Panc1 (cell line): ENCODE measurements around the gene ABHD14A. TPM values are rescaled to one million over a fixed set of nuclear protein-coding genes. Genes with fewer than 3 reads are reported as not detected.

Source experiments
- ATAC-seq: fragments of 200-7000 bp; cut with Tn5 transposase; 2 replicates; pipeline ENCODE4 v1.9.1; 2020; ENCODE audit warnings: mild to moderate bottlenecking, moderate library complexity
- BruUV-seq: library from RNA; stranded (reverse); fragments of 400-500 nt; replicated peaks from 2 replicates; lab custom pipeline; 2021; lab: Mats Ljungman, UMichigan
- CTCF ChIA-PET: fragments of 300-600 bp; sonication (Branson Sonifier 250); formaldehyde crosslinking; loops from one replicate; lab custom pipeline; 2022; ENCODE audit warnings: antibody characterized with exemption; lab: Charles Lee
- POLR2A ChIA-PET: fragments of 300-600 bp; sonication (Branson Sonifier 250); formaldehyde crosslinking; loops from one replicate; lab custom pipeline; 2022; ENCODE audit warnings: antibody characterized with exemption; lab: Charles Lee
- DNase-seq: peaks from one replicate; pipeline ENCODE4 v3.0.0-alpha.2; 2010; ENCODE audit warnings: low read depth, low spot score
- H3K27ac ChIP-seq: 2 replicates; pipeline ENCODE4 v1.5.1; 2011; ENCODE audit warnings: mild to moderate bottlenecking, low read length, inconsistent platforms
- H3K27me3 ChIP-seq: fragments of 200-500 bp; sonication (Bioruptor generic); 2 replicates; pipeline ENCODE4 v1.6.0; 2014; ENCODE audit warnings: low read length, inconsistent platforms; ENCODE audit not compliant: control insufficient read depth, insufficient read depth
- H3K36me3 ChIP-seq: fragments of 200-500 bp; sonication (Bioruptor generic); 2 replicates; pipeline ENCODE4 v1.5.1; 2014; ENCODE audit warnings: inconsistent platforms, mild to moderate bottlenecking, low read length, moderate library complexity; ENCODE audit not compliant: control insufficient read depth, insufficient read depth
- H3K4me1 ChIP-seq: 2 replicates; pipeline ENCODE4 v1.5.1; 2011; ENCODE audit warnings: inconsistent platforms, mild to moderate bottlenecking, low read length, moderate library complexity; ENCODE audit not compliant: control insufficient read depth, insufficient read depth
- H3K4me3 ChIP-seq, 2 experiments: 2 replicates each; pipeline ENCODE4 v1.5.1; 2011 to 2012; ENCODE audit warnings: low read depth in 2 of 2, low read length in 2 of 2, mild to moderate bottlenecking in 2 of 2, inconsistent platforms in 1 of 2, moderate library complexity in 1 of 2
- H3K9me3 ChIP-seq: fragments of 200-500 bp; sonication (Bioruptor generic); 2 replicates; pipeline ENCODE4 v1.5.1; 2014; ENCODE audit warnings: low read depth, mild to moderate bottlenecking, inconsistent platforms, low read length, moderate library complexity; ENCODE audit not compliant: control insufficient read depth, insufficient read depth
- CTCF ChIP-seq: fragments of 450-650 bp; IDR thresholded peaks from 2 replicates; pipeline ENCODE4 v1.5.1; 2017; ENCODE audit warnings: mild to moderate bottlenecking
- POLR2AphosphoS5 ChIP-seq: IDR thresholded peaks from 2 replicates; pipeline ENCODE4 v1.6.1; 2012; ENCODE audit warnings: mild to moderate bottlenecking, low read depth, low read length, moderate library complexity
- REST ChIP-seq, 2 experiments: IDR thresholded peaks; 2 replicates each; pipeline ENCODE4 v1.6.1; 2011 to 2012; ENCODE audit warnings: low read depth in 2 of 2, control low read depth in 1 of 2, low read length in 1 of 2, mild to moderate bottlenecking in 1 of 2, moderate library complexity in 1 of 2; ENCODE audit not compliant: insufficient read depth in 1 of 2
- SIN3A ChIP-seq: IDR thresholded peaks from 2 replicates; pipeline ENCODE4 v1.6.1; 2012; ENCODE audit warnings: low read depth, mild to moderate bottlenecking, low read length, moderate library complexity, borderline replicate concordance; ENCODE audit not compliant: insufficient read depth
- TCF7L2 ChIP-seq: IDR thresholded peaks from 2 replicates; pipeline ENCODE4 v1.6.1; 2011; ENCODE audit warnings: mild to moderate bottlenecking, low read depth, low read length, inconsistent platforms
- in situ Hi-C: cut with HindIII; loops from 2 replicates; pipeline ENCODE4 v1.10.0; 2016; ENCODE audit warnings: low sequenced_read_pairs, low pct_unique_long_range_greater_than_20kb
- intact Hi-C: fragments of 100-400 bp; cut with micrococcal nuclease; formaldehyde crosslinking; loops from one replicate; pipeline ENCODE4 v1.10.0; 2022; ENCODE audit not compliant: unreplicated experiment
- total RNA-seq: library from RNA; stranded (reverse); gene quantifications from one replicate; pipeline ENCODE4 v1.2.1, GENCODE V29; 2021; ENCODE audit not compliant: unreplicated experiment

ABHD14A gene
- total RNA-seq, 1 experiment from 2014 or later, result 11.3 TPM

GRCh38 chr3:52012699-52013098 is 37.8 kb downstream of the ABHD14A start:
- POLR2A ChIA-PET, result no interaction called here

GRCh38 chr3:52013802-52014598 is 39.1 kb downstream of the ABHD14A start:
- Histone ChIP-seq H3K36me3 (no peaks in the 10 kb centered on the region), H3K4me1 (no peaks in the 10 kb centered on the region), H3K4me3 (no peak overlapping the region), H3K9me3 (no peaks in the 10 kb centered on the region), H3K27ac (no peak overlapping the region), H3K27me3 (no peaks in the 10 kb centered on the region)
- ChIA-PET CTCF (interaction anchor here (1.1 kb wide), 1 partner anchor 26 kb away, joined by 3 read pairs; no protein-coding TSS in a partner anchor), POLR2A (no interaction called here)
- intact Hi-C loops, result no loop called here
- TF ChIP-seq TCF7L2 (no peak), REST (IDR thresholded peaks at IDR 0.05; ENCODE audit: insufficient read depth in 1 of 2, low read depth in 2 of 2, low read length in 1 of 2) (no peak), POLR2AphosphoS5 (no peak), CTCF (no peak), SIN3A (no peak)
- no peak for ATAC-seq
- in situ Hi-C loops, result no loop called here
- DNase-seq, result no peak
- BruUV-seq, result no TSS peak

More at GRCh38 chr3:52012699-52013098, 37.8 kb downstream of the ABHD14A start:
- DNase-seq (no peak), ATAC-seq (no peak)
- H3K36me3 ChIP-seq, result no peaks in the 10 kb centered on the region
- in situ Hi-C loops (no loop called here), intact Hi-C loops (no loop called here)
- no peaks in the 10 kb centered on the region for H3K9me3 ChIP-seq
- CTCF ChIA-PET, result no interaction called here
- no peak overlapping the region for H3K4me3 ChIP-seq
- TF ChIP-seq REST (IDR thresholded peaks at IDR 0.05; ENCODE audit: insufficient read depth in 1 of 2, low read depth in 2 of 2, low read length in 1 of 2) (no peak), SIN3A (no peak)
- no TSS peak for BruUV-seq
- H3K4me1 ChIP-seq, result no peaks in the 10 kb centered on the region
- H3K27me3 ChIP-seq, result no peaks in the 10 kb centered on the region
- H3K27ac ChIP-seq, result no peak overlapping the region
